Transverse colon (tissue), 4 donors: ENCODE results near the gene HNRNPUL1. TPM values are rescaled to one million over a fixed set of nuclear protein-coding genes. Genes with fewer than 3 reads are reported as not detected.
A peak's percentile ranks its signal among the peaks of the same experiment; 100 is the strongest.

Source experiments
- DNase-seq: peaks from one replicate; pipeline ENCODE4 v3.0.0-alpha.2; 2019
- H3K27ac ChIP-seq, 4 donors: fragments of 200-600 bp; sonication (generic); 2 replicates each; pipeline ENCODE4 v1.5.1; 2016 to 2018; ENCODE audit warnings: inconsistent platforms in 4 of 4
- H3K27me3 ChIP-seq: fragments of 200-600 bp; sonication (generic); 2 replicates; pipeline ENCODE4 v1.5.1; 2017; ENCODE audit warnings: inconsistent platforms
- H3K36me3 ChIP-seq, 4 donors: fragments of 200-600 bp; sonication (generic); 2 replicates each; pipeline ENCODE4 v1.5.1; 2017 to 2019; ENCODE audit warnings: inconsistent platforms in 4 of 4
- H3K4me1 ChIP-seq, 4 donors: fragments of 200-600 bp; sonication (generic); 2 replicates each; pipeline ENCODE4 v1.5.1; 2017 to 2020; ENCODE audit warnings: inconsistent platforms in 4 of 4
- H3K4me3 ChIP-seq, 4 donors: fragments of 200-600 bp; sonication (generic); 1 replicate in 1 of 4; 2 replicates in 3 of 4; pipeline versions ENCODE4 v1.5.1 to v1.6.1; 2017 to 2019; ENCODE audit warnings: inconsistent platforms in 4 of 4
- H3K9me3 ChIP-seq, 2 donors: fragments of 200-600 bp; sonication (generic); 2 replicates each; pipeline ENCODE4 v1.5.1; 2017 to 2019; ENCODE audit warnings: inconsistent platforms in 2 of 2
- CTCF ChIP-seq, 5 experiments: fragments of 200-600 bp in 3 of 5; fragments of 450-650 bp in 2 of 5; sonication (generic) in 3 of 5; IDR thresholded peaks; 1 replicate in 2 of 5; 2 replicates in 3 of 5; pipeline ENCODE4 v1.5.1; 2016 to 2017; ENCODE audit warnings: antibody characterized with exemption in 5 of 5, inconsistent platforms in 3 of 5, mild to moderate bottlenecking in 2 of 5, moderate library complexity in 1 of 5
- EP300 ChIP-seq: sonication (generic); formaldehyde crosslinking; IDR thresholded peaks from one replicate; pipeline ENCODE4 v1.6.1; 2017; ENCODE audit warnings: antibody characterized with exemption, low read depth
- POLR2A ChIP-seq: fragments of 450-650 bp; IDR thresholded peaks from one replicate; pipeline ENCODE4 v1.6.1; 2016; ENCODE audit warnings: antibody characterized with exemption, mild to moderate bottlenecking, moderate library complexity
- POLR2AphosphoS5 ChIP-seq, 3 donors: sonication (generic); formaldehyde crosslinking; IDR thresholded peaks; one replicate each; pipeline ENCODE4 v1.6.1; 2016; ENCODE audit warnings: antibody characterized with exemption in 3 of 3
- WGBS, 2 donors: methylation state at CpG; one replicate each; pipeline ENCODE4 v1.1.5; 2018; ENCODE audit warnings: low coverage in 1 of 2; 5-methylcytosine and 5-hydroxymethylcytosine counted together
- in situ Hi-C, 4 donors: fragments of 200-750 bp; cut with MboI; loops; one replicate each; pipeline versions ENCODE4 v1.15.0 to v1.15.1; 2017; ENCODE audit warnings: low sequenced_read_pairs in 3 of 4, low pct_ligation_motif_present in 1 of 4, low pct_unique_long_range_greater_than_20kb in 1 of 4
- intact Hi-C: fragments of 100-400 bp; cut with DNase I; formaldehyde crosslinking; loops from one replicate; pipeline ENCODE4 v1.15.1; 2023; ENCODE audit warnings: low total_unique reads
- total RNA-seq, 4 donors: library from RNA; depleted of rRNA; stranded (reverse); fragments of >200 nt; gene quantifications; one replicate each; pipeline ENCODE4 v1.1.0, GENCODE V29; 2016

The HNRNPUL1 gene
- total RNA-seq, 4 donors from 2014 or later, result 115 to 296 (median 145) TPM

DNA sequence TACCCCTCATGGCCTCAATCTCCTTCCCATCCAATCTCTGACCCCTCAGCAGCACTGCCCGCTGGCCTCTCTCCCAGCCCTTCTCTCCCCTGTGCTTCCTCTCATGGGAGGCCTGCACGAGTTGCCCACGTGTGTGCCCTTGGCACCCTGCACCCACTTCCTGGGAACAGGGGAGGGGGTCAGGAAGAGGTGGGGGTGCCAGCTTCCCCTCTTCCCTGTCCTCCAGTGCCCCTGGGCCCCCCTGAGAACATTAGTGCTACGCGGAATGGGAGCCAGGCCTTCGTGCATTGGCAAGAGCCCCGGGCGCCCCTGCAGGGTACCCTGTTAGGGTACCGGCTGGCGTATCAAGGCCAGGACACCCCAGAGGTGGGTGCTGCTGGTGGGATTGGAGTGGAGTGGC, 25.9 kb upstream of the HNRNPUL1 start:
- TF ChIP-seq POLR2A, result no peak
- TF ChIP-seq CTCF (IDR thresholded peaks at IDR 0.05), result no peak
- TF ChIP-seq POLR2AphosphoS5 (IDR thresholded peaks at IDR 0.05), result no peak
- no peak for TF ChIP-seq EP300

GRCh38 chr19:41239363-41239762, 24.8 kb upstream of the HNRNPUL1 start:
- intact Hi-C loops, result no loop called here
- 46 to 56% methylated on average over 8 to 9 of the region's 9 CpGs for WGBS, 2 donors
- no peaks in the 10 kb centered on the region for H3K27me3 ChIP-seq

More for the DNA sequence above, 25.9 kb upstream of the HNRNPUL1 start:
- Histone ChIP-seq H3K36me3 (no peaks in the 10 kb centered on the region), H3K4me1 (peaks cover 0 to 4% (median 0%) of the 10 kb centered on the region in 4 donors), H3K27me3 (no peaks in the 10 kb centered on the region), H3K27ac (no peak overlapping the region), H3K9me3 (no peaks in the 10 kb centered on the region), H3K4me3 (no peak overlapping the region)
- in situ Hi-C loops, result no loop called here
- intact Hi-C loops, result no loop called here
- 80% methylated on average over 10 of the region's 10 CpGs; no CpG with 5 or more reads in 1 of the 2 donors for WGBS, 2 donors
- no peak for DNase-seq

GRCh38 chr19:41239961-41240574, 24.1 kb upstream of the HNRNPUL1 start:
- WGBS, 2 donors, result 82 to 92% methylated on average over 2 of the region's 2 CpGs
- in situ Hi-C loops, result no loop called here
- H3K27me3 ChIP-seq, result no peaks in the 10 kb centered on the region
- no peaks in the 10 kb centered on the region for H3K36me3 ChIP-seq
- no peak for DNase-seq
- peaks cover 0 to 4% (median 0%) of the 10 kb centered on the region in 4 donors for H3K4me1 ChIP-seq
- intact Hi-C loops, result no loop called here
- TF ChIP-seq POLR2A (no peak), POLR2AphosphoS5 (IDR thresholded peaks at IDR 0.05) (no peak), CTCF (IDR thresholded peaks at IDR 0.05) (no peak), EP300 (no peak)
- H3K27ac ChIP-seq, result no peak overlapping the region
- no peaks in the 10 kb centered on the region for H3K9me3 ChIP-seq
- no peak overlapping the region for H3K4me3 ChIP-seq

More at GRCh38 chr19:41239363-41239762, 24.8 kb upstream of the HNRNPUL1 start:
- H3K4me3 ChIP-seq, result no peak overlapping the region
- DNase-seq, result peak; percentile 38
- in situ Hi-C loops, result no loop called here
- H3K27ac ChIP-seq, result no peak overlapping the region
- TF ChIP-seq POLR2A (no peak), CTCF (IDR thresholded peaks at IDR 0.05) (no peak), EP300 (no peak), POLR2AphosphoS5 (IDR thresholded peaks at IDR 0.05) (no peak)
- H3K36me3 ChIP-seq, result no peaks in the 10 kb centered on the region
- peaks cover 0 to 4% (median 0%) of the 10 kb centered on the region in 4 donors for H3K4me1 ChIP-seq
- no peaks in the 10 kb centered on the region for H3K9me3 ChIP-seq

DNA sequence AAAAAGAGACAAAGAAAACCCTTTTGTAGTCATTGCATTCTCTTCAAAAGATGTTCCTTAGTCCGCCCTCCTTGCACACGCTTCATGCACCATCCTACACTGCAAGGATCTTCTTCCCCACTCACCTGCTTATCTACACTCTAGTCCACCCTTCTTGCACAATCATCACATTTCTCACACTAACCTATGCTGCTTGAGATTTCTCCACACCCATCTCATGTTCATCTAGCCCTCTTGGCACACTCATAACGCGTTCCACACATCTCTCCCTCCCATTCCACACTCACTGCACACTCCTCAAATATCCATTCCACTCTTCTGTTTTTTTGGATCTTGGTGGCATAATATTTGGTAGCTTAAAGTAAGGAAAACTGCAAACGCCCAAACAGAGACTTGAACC, 22.3 kb upstream of the HNRNPUL1 start:
- 86 to 90% methylated on average over 5 of the region's 5 CpGs for WGBS, 2 donors
- no peaks in the 10 kb centered on the region for H3K36me3 ChIP-seq
- H3K9me3 ChIP-seq, result no peaks in the 10 kb centered on the region
- TF ChIP-seq EP300, result no peak
- no peak for TF ChIP-seq POLR2AphosphoS5 (IDR thresholded peaks at IDR 0.05)
- TF ChIP-seq POLR2A, result no peak
- TF ChIP-seq CTCF (IDR thresholded peaks at IDR 0.05), result no peak
- no peaks in the 10 kb centered on the region for H3K27me3 ChIP-seq
- no peak overlapping the region for H3K4me3 ChIP-seq
- intact Hi-C loops, result no loop called here
- in situ Hi-C loops, result no loop called here
- DNase-seq, result no peak
- H3K4me1 ChIP-seq, result peaks cover 0 to 4% (median 0%) of the 10 kb centered on the region in 4 donors
- no peak overlapping the region for H3K27ac ChIP-seq
